ENCODE results near the gene CHCHD1.
"Not testable (repeated sequence)": the region's sequence is repeated elsewhere in the genome, so short reads cannot be mapped to it uniquely, and the experiment has no call there.

The CHCHD1 gene

DNA sequence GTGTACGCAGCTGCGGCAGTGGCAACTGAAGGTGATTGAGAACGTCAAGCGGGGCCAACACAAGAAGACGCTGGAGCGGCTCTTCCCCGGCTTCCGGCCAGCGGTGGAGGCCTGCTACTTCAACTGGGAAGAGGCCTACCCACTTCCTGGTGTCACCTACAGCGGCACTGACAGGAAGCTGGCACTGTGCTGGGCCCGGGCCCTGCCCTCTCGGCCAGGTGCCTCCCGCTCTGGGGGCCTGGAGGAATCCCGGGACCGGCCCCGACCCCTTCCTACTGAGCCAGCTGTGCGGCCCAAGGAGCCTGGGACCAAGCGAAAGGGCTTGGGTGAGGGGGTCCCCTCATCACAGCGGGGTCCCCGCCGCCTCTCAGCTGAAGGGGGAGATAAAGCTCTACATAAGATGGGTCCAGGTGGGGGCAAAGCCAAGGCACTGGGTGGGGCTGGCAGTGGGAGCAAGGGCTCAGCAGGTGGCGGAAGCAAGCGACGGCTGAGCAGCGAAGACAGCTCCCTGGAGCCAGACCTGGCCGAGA is 10.1 kb downstream of the CHCHD1 start:
- DNase-seq (ENCODE audit: low read depth in 2 of 2, low spot score in 1 of 2), result no peak

DNA sequence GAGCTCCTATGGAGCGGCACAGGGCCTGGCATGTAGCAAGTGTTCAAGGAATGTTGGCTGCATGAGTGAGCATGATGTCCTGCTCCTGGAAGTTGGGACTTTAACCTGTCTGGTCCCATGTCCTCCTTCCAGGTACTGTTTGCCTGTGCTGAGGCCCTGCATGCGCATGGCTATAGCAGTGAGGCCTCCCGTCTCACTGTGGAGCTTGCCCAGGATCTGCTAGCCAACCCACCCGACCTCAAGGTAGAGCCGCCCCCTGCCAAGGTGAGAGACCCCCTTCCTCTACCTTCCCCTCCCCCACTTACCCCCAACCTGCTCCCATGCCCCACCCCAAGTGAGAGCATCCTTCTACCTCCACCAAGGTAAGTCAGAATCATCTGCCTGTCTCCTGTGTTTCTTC is 11.6 kb downstream of the CHCHD1 start:
- no peak for DNase-seq (ENCODE audit: low read depth in 2 of 2, low spot score in 1 of 2)

DNA sequence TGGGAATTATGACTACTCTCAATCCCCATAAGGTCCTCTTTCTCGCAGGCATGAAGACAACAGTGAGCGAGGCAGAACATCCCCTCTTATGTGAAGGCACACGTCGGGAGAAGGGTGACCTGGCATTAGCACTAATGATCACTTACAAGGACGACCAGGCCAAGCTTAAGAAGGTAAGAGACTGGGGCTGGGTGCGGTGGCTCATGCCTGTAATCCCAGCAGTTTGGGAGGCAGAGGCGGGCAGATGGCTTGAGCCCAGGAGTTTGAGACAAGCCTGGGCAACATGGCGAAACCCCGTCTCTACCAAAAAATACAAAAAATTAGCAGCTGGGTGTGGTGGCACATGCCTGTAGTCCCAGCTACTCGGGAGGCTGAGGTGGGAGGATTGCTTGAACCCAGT is 13.6 kb downstream of the CHCHD1 start:
- not testable (repeated sequence) for DNase-seq (ENCODE audit: low read depth in 2 of 2, low spot score in 1 of 2)

GRCh38 chr10:73796035-73796434 is 14.2 kb downstream of the CHCHD1 start:
- DNase-seq (ENCODE audit: low read depth in 2 of 2, low spot score in 1 of 2), result not testable (repeated sequence)

- no peak for DNase-seq (ENCODE audit: low read depth in 2 of 2, low spot score in 1 of 2)
These were observed 14.9 kb downstream of the CHCHD1 start for GRCh38 chr10:73796766-73797165.

- no peak for DNase-seq (ENCODE audit: low read depth in 2 of 2, low spot score in 1 of 2)
These were observed 15.6 kb downstream of the CHCHD1 start for GRCh38 chr10:73797324-73798025.

DNA sequence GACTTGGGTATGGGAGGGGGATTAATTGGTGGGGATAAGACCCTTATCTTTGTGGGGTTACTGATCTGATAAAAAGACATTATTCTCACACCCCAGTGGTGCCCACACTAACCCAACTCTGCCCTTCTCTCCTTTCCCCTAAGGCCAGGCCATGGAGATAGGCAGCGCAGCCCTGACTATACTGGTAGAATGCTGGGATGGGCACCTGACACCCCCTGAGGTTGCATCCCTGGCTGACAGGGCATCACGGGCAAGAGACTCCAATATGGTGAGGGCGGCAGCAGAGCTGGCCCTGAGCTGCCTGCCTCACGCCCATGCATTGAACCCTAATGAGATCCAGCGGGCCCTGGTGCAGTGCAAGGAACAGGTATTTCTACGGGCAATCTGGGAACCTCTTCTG is 16.2 kb downstream of the CHCHD1 start:
- no peak for DNase-seq (ENCODE audit: low read depth in 2 of 2, low spot score in 1 of 2)

DNA sequence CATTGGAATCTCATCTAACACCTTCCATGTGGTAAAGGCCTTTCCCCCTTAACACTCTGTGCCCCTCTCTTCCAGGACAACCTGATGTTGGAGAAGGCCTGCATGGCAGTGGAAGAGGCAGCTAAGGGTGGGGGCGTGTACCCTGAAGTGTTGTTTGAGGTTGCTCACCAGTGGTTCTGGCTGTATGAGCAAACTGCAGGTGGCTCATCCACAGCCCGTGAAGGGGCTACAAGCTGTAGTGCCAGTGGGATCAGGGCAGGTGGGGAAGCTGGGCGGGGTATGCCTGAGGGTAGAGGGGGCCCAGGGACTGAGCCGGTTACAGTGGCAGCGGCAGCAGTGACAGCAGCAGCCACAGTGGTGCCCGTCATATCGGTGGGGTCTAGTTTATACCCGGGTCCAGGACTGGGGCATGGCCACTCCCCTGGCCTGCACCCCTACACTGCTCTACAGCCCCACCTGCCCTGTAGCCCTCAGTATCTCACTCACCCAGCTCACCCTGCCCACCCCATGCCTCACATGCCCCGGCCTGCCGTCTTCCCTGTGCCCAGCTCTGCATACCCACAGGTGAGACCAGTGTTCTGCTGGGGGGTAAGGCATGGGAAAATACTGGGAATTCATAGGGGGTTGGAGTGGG is 17.2 kb downstream of the CHCHD1 start:
- DNase-seq (ENCODE audit: low read depth in 2 of 2, low spot score in 1 of 2), result no peak

GRCh38 chr10:73799899-73800559 is 18.2 kb downstream of the CHCHD1 start:
- no peak for DNase-seq (ENCODE audit: low read depth in 2 of 2, low spot score in 1 of 2)

- DNase-seq (ENCODE audit: low read depth in 2 of 2, low spot score in 1 of 2), result no peak
These were observed 18.9 kb downstream of the CHCHD1 start for GRCh38 chr10:73800560-73801252.

DNA sequence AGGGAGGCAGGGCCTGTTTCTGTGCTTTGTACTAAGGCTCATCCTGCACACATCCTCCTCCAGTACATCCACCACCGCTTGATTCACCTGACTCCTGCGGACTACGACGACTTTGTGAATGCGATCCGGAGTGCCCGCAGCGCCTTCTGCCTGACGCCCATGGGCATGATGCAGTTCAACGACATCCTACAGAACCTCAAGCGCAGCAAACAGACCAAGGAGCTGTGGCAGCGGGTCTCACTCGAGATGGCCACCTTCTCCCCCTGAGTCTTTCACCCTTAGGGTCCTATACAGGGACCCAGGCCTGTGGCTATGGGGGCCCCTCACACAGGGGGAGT is 19.4 kb downstream of the CHCHD1 start:
- DNase-seq (ENCODE audit: low read depth in 2 of 2, low spot score in 1 of 2), result no peak

GRCh38 chr10:73802276-73802991 is 20.6 kb downstream of the CHCHD1 start:
- no peak for DNase-seq (ENCODE audit: low read depth in 2 of 2, low spot score in 1 of 2)

- DNase-seq (ENCODE audit: low read depth in 2 of 2, low spot score in 1 of 2), result no peak
These were observed 21.9 kb downstream of the CHCHD1 start for GRCh38 chr10:73803680-73804286.

GRCh38 chr10:73806176-73806950 is 24.5 kb downstream of the CHCHD1 start:
- DNase-seq (ENCODE audit: low read depth in 2 of 2, low spot score in 1 of 2), result no peak

- DNase-seq (ENCODE audit: low read depth in 2 of 2, low spot score in 1 of 2), result no peak
These were observed 25.6 kb downstream of the CHCHD1 start for GRCh38 chr10:73807471-73807870.

DNA sequence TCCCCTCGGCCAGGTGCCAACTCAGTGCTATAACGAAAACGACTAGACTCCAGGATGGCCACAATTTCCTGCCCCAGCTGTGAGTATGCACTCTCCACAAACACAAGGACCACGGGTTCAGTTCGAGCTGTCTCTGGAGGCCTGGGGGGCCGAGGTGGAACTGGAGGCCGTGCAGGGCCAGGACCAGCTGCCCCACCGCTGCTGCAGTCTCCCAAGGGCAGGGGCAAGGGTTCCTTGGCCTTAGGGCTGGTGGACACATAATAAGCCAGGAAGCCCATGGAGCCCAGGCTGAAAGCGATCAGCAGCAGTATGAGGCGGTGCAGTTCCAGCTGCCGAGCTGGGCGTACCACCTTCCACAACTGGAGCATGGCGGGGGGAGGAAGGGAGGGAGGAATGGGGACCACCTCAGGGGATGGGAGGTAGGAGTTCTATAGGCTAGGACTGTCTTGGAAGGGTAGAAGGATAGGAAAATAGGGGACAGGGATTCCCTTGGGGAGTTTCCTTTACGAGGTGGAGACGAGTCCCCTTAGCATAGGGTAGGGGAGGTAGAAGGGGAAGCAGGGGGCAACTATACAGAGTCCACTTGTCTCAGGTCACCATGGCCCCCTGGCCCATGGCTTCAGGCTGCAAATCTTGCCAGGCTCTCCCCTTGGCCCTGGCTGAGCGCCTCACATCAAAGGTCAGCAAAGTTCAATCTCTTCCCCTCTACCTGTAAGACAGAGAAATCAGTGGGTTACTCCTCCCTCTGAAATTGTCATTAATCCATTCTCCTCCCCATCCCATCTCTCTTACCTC is 26.4 kb downstream of the CHCHD1 start:
- no peak for DNase-seq (ENCODE audit: low read depth in 2 of 2, low spot score in 1 of 2)

- DNase-seq (ENCODE audit: low read depth in 2 of 2, low spot score in 1 of 2), result no peak
These were observed 27.4 kb downstream of the CHCHD1 start for GRCh38 chr10:73809061-73809818.

GRCh38 chr10:73810358-73810734 is 28.5 kb downstream of the CHCHD1 start:
- no peak for DNase-seq (ENCODE audit: low read depth in 2 of 2, low spot score in 1 of 2)
